OCI-LY7 (cell line): Measurements from ENCODE around the gene ROBO1. TPM values are rescaled to one million over a fixed set of nuclear protein-coding genes. Genes with fewer than 3 reads are reported as not detected.

Source experiments
- BruUV-seq: library from RNA; stranded (reverse); fragments of 400-500 nt; replicated peaks from 2 replicates; lab custom pipeline; 2021; lab: Mats Ljungman, UMichigan
- CTCF ChIA-PET: fragments of 300-600 bp; sonication (Branson Sonifier 250); formaldehyde crosslinking; loops from one replicate; lab custom pipeline; 2022; ENCODE audit warnings: antibody characterized with exemption; ENCODE audit not compliant: unreplicated experiment; lab: Charles Lee
- POLR2A ChIA-PET: fragments of 300-600 bp; sonication (Branson Sonifier 250); formaldehyde crosslinking; loops from one replicate; lab custom pipeline; 2022; ENCODE audit warnings: antibody characterized with exemption; lab: Charles Lee
- DNase-seq: peaks from one replicate; pipeline ENCODE4 v3.0.0-alpha.2; 2015; ENCODE audit warnings: low spot score
- H2AFZ ChIP-seq: fragments of 200-600 bp; sonication (generic), shearing (Covaris generic); 2 replicates; pipeline ENCODE4 v1.6.1; 2014; ENCODE audit warnings: mild to moderate bottlenecking, antibody characterized with exemption, low read length, moderate library complexity
- H3K27ac ChIP-seq: fragments of 200-600 bp; sonication (generic); 2 replicates; pipeline ENCODE4 v1.5.1; 2014; ENCODE audit warnings: mixed run types, low read depth, mild to moderate bottlenecking, moderate library complexity, low read length, inconsistent platforms; ENCODE audit not compliant: poor library complexity, severe bottlenecking
- H3K36me3 ChIP-seq: fragments of 200-600 bp; sonication (generic); 2 replicates; pipeline ENCODE4 v1.6.1; 2014; ENCODE audit warnings: mild to moderate bottlenecking, antibody characterized with exemption, low read length, moderate library complexity, mixed read lengths; ENCODE audit not compliant: insufficient read depth
- H3K4me1 ChIP-seq: fragments of 200-600 bp; sonication (generic); 2 replicates; pipeline ENCODE4 v1.5.1; 2014; ENCODE audit warnings: mild to moderate bottlenecking, low read length; ENCODE audit not compliant: insufficient read depth, poor library complexity, severe bottlenecking
- H3K4me2 ChIP-seq: fragments of 200-600 bp; sonication (generic); 2 replicates; pipeline ENCODE4 v1.6.1; 2014; ENCODE audit warnings: mild to moderate bottlenecking, low read length
- H3K4me3 ChIP-seq: fragments of 200-600 bp; sonication (generic); 2 replicates; pipeline ENCODE4 v1.5.1; 2014; ENCODE audit warnings: mild to moderate bottlenecking, low read depth, low read length; ENCODE audit not compliant: poor library complexity, severe bottlenecking
- H3K79me2 ChIP-seq: fragments of 200-600 bp; sonication (generic); 2 replicates; pipeline ENCODE4 v1.6.1; 2016; ENCODE audit warnings: low read depth, mild to moderate bottlenecking, low read length, moderate library complexity, mixed read lengths; ENCODE audit not compliant: insufficient read depth
- H3K9me2 ChIP-seq: fragments of 200-600 bp; sonication (generic); 2 replicates; pipeline ENCODE4 v1.6.1; 2016; ENCODE audit warnings: mild to moderate bottlenecking, low read length, mixed read lengths; ENCODE audit not compliant: insufficient read depth
- H3K9me3 ChIP-seq: fragments of 200-600 bp; sonication (generic); 2 replicates; pipeline ENCODE4 v1.6.1; 2014; ENCODE audit warnings: mild to moderate bottlenecking, mixed run types, low read length, mixed read lengths
- H4K20me1 ChIP-seq: fragments of 200-600 bp; sonication (generic); 2 replicates; pipeline ENCODE4 v1.6.1; 2014; ENCODE audit warnings: mild to moderate bottlenecking, antibody characterized with exemption, low read length, moderate library complexity, mixed read lengths; ENCODE audit not compliant: insufficient read depth
- CTCF ChIP-seq: fragments of 200-600 bp; sonication (generic); conservative IDR thresholded peaks from 2 replicates; pipeline ENCODE4 v1.5.1; 2014; ENCODE audit warnings: mild to moderate bottlenecking, antibody characterized with exemption, low read length, moderate library complexity, mixed read lengths
- EZH2phosphoT487 ChIP-seq: fragments of 200-600 bp; sonication (generic); IDR thresholded peaks from 2 replicates; pipeline ENCODE4 v1.6.1; 2018; ENCODE audit warnings: low read depth, borderline replicate concordance, mild to moderate bottlenecking, mixed run types, antibody characterized with exemption, low read length, moderate library complexity, mixed read lengths
- intact Hi-C: fragments of 100-400 bp; cut with micrococcal nuclease; formaldehyde crosslinking; loops from one replicate; pipeline ENCODE4 v1.10.0; 2022; ENCODE audit not compliant: unreplicated experiment
- total RNA-seq, 2 experiments: library from RNA; depleted of rRNA in 1 of 2; stranded (reverse); fragments of >200 nt in 1 of 2; shearing (Covaris generic) in 1 of 2; gene quantifications; 2 replicates each; pipeline ENCODE4 v1.2.3, GENCODE V29; 2014 to 2022

ROBO1 gene
- total RNA-seq, 2 experiments from 2014 or later, result not detected

GRCh38 chr3:79012530-79012913 lies 755.3 kb downstream of the ROBO1 start:
- Histone ChIP-seq H3K9me3 (no peaks in the 10 kb centered on the region), H3K36me3 (no peaks in the 10 kb centered on the region), H4K20me1 (no peaks in the 10 kb centered on the region), H3K4me1 (no peaks in the 10 kb centered on the region), H3K79me2 (no peaks in the 10 kb centered on the region), H3K4me2 (no peak overlapping the region), H2AFZ (no peak overlapping the region), H3K27ac (no peak overlapping the region), H3K9me2 (no peaks in the 10 kb centered on the region), H3K4me3 (no peak overlapping the region)
- no peak for DNase-seq
- intact Hi-C loops, result no loop called here
- no TSS peak for BruUV-seq
- POLR2A ChIA-PET, result no interaction called here
- CTCF ChIA-PET, result no interaction called here
- TF ChIP-seq CTCF, result no peak
- TF ChIP-seq EZH2phosphoT487, result no peak

GRCh38 chr3:79011821-79012529 lies 755.8 kb downstream of the ROBO1 start:
- Histone ChIP-seq H2AFZ (no peak overlapping the region), H3K27ac (no peak overlapping the region), H3K9me2 (no peaks in the 10 kb centered on the region), H3K4me1 (no peaks in the 10 kb centered on the region), H4K20me1 (no peaks in the 10 kb centered on the region), H3K4me2 (no peak overlapping the region), H3K36me3 (no peaks in the 10 kb centered on the region), H3K79me2 (no peaks in the 10 kb centered on the region), H3K9me3 (no peaks in the 10 kb centered on the region), H3K4me3 (no peak overlapping the region)
- POLR2A ChIA-PET, result no interaction called here
- no peak for DNase-seq
- intact Hi-C loops, result no loop called here
- TF ChIP-seq EZH2phosphoT487 (no peak), CTCF (no peak)
- CTCF ChIA-PET, result no interaction called here
- no TSS peak for BruUV-seq

- no peak overlapping the region for H2AFZ ChIP-seq
- no peaks in the 10 kb centered on the region for H3K36me3 ChIP-seq
- ChIA-PET POLR2A (interaction anchor here (0.6 kb wide), 1 partner anchor 1247 kb away, joined by 3 read pairs; no protein-coding TSS in a partner anchor), CTCF (no interaction called here)
- no peaks in the 10 kb centered on the region for H3K9me3 ChIP-seq
- no peaks in the 10 kb centered on the region for H3K79me2 ChIP-seq
- H3K9me2 ChIP-seq, result no peaks in the 10 kb centered on the region
- intact Hi-C loops, result no loop called here
- no peak for TF ChIP-seq CTCF
- TF ChIP-seq EZH2phosphoT487, result no peak
- BruUV-seq, result no TSS peak
- no peaks in the 10 kb centered on the region for H4K20me1 ChIP-seq
- H3K4me1 ChIP-seq, result no peaks in the 10 kb centered on the region
- H3K4me2 ChIP-seq, result no peak overlapping the region
- DNase-seq, result no peak
- no peak overlapping the region for H3K27ac ChIP-seq
- H3K4me3 ChIP-seq, result no peak overlapping the region
Measured at GRCh38 chr3:79009861-79010260, 757.9 kb downstream of the ROBO1 start.
